H1 (cell line): ENCODE data around the gene SMIM9. TPM values are rescaled to one million over a fixed set of nuclear protein-coding genes. Genes with fewer than 3 reads are reported as not detected.

Experiments
- CTCF ChIA-PET: fragments of 300-600 bp; sonication (Branson Sonifier 250); formaldehyde crosslinking; loops from one replicate; lab custom pipeline; 2021; ENCODE audit not compliant: partially characterized antibody; lab: Charles Lee
- POLR2A ChIA-PET: fragments of 300-600 bp; sonication (Branson Sonifier 250); formaldehyde crosslinking; loops from one replicate; lab custom pipeline; 2021; ENCODE audit warnings: inconsistent platforms; ENCODE audit not compliant: partially characterized antibody; lab: Charles Lee
- DNase-seq, 2 experiments: peaks; one replicate each; pipeline versions ENCODE4 v3.0.0 to v3.0.0-alpha.2; 2010 to 2022; ENCODE audit warnings: low spot score in 2 of 2, low read depth in 1 of 2, mixed read lengths in 1 of 2
- FAIRE-seq: peaks from 2 replicates; lab custom pipeline; 2011; peaks lifted over from hg19 to GRCh38; lab: Jason Lieb, UNC
- H2AFZ ChIP-seq: 2 replicates; pipeline ENCODE4 v1.8.1; 2012; ENCODE audit warnings: low read length, inconsistent platforms
- H2AK5ac ChIP-seq: 2 replicates; pipeline ENCODE4 v1.6.1; 2013; ENCODE audit warnings: low read depth, low read length
- H2BK120ac ChIP-seq: replicated peaks from 2 replicates; pipeline ENCODE3; 2013; ENCODE audit warnings: low read depth, low read length, inconsistent platforms
- H2BK12ac ChIP-seq: 2 replicates; pipeline ENCODE4 v1.6.1; 2013; ENCODE audit warnings: low read depth, low read length
- H2BK15ac ChIP-seq: 2 replicates; pipeline ENCODE4 v1.6.1; 2013; ENCODE audit warnings: low read length
- H2BK20ac ChIP-seq: 2 replicates; pipeline ENCODE4 v1.6.1; 2013; ENCODE audit warnings: low read length
- H2BK5ac ChIP-seq: 2 replicates; pipeline ENCODE4 v1.6.1; 2013; ENCODE audit warnings: low read depth, low read length
- H3K14ac ChIP-seq: 2 replicates; pipeline ENCODE4 v1.6.1; 2013; ENCODE audit warnings: inconsistent platforms; ENCODE audit not compliant: insufficient read length
- H3K18ac ChIP-seq: 2 replicates; pipeline ENCODE4 v1.6.1; 2013; ENCODE audit warnings: low read length; ENCODE audit errors: extremely low read depth
- H3K23ac ChIP-seq: 2 replicates; pipeline ENCODE4 v1.6.1; 2013; ENCODE audit warnings: inconsistent platforms; ENCODE audit not compliant: insufficient read length
- H3K23me2 ChIP-seq: 2 replicates; pipeline ENCODE4 v1.6.1; 2013; ENCODE audit warnings: low read depth, low read length
- H3K27ac ChIP-seq: 2 replicates; pipeline ENCODE4 v1.6.1; 2011; ENCODE audit warnings: low read depth, low read length, inconsistent platforms
- H3K27me3 ChIP-seq, 4 experiments: replicated peaks in 1 of 4; 1 replicate in 1 of 4; 2 replicates in 3 of 4; pipeline versions ENCODE4 v1.6.1 to v1.8.1; 2011 to 2013; ENCODE audit warnings: low read length in 3 of 4, mild to moderate bottlenecking in 3 of 4, inconsistent platforms in 2 of 4, mixed read lengths in 2 of 4, moderate library complexity in 1 of 4; ENCODE audit not compliant: control insufficient read depth in 3 of 4, insufficient read depth in 3 of 4; ENCODE audit errors: extremely low read depth in 1 of 4
- H3K36me3 ChIP-seq, 4 experiments: 2 replicates each; pipeline versions ENCODE4 v1.6.1 to v1.8.1; 2011 to 2013; ENCODE audit warnings: mild to moderate bottlenecking in 4 of 4, low read length in 3 of 4, moderate library complexity in 2 of 4, control low read depth in 1 of 4, inconsistent platforms in 1 of 4; ENCODE audit not compliant: insufficient read depth in 4 of 4, control insufficient read depth in 2 of 4
- H3K4ac ChIP-seq: replicated peaks from 2 replicates; pipeline ENCODE3; 2013; ENCODE audit warnings: low read length, low read depth, mixed read lengths, inconsistent platforms; ENCODE audit not compliant: insufficient read length
- H3K4me1 ChIP-seq, 4 experiments: replicated peaks in 1 of 4; 1 replicate in 1 of 4; 2 replicates in 3 of 4; pipeline versions ENCODE4 v1.6.1 to v1.8.1; 2011 to 2013; ENCODE audit warnings: low read length in 3 of 4, inconsistent platforms in 2 of 4, mixed read lengths in 1 of 4; ENCODE audit not compliant: insufficient read depth in 4 of 4, control insufficient read depth in 3 of 4
- H3K4me2 ChIP-seq, 2 experiments: 2 replicates each; pipeline versions ENCODE4 v1.6.1 to v1.8.1; 2011 to 2013; ENCODE audit warnings: low read depth in 2 of 2, low read length in 2 of 2, control low read depth in 1 of 2, inconsistent platforms in 1 of 2, mild to moderate bottlenecking in 1 of 2; ENCODE audit not compliant: insufficient read depth in 1 of 2
- H3K4me3 ChIP-seq, 4 experiments: fragments of 200-600, 300-600 bp in 1 of 4; sonication (generic), shearing (Covaris generic), sonication (Bioruptor Twin) in 1 of 4; 2 replicates each; pipeline versions ENCODE4 v1.5.1 to v1.8.1; 2011 to 2016; ENCODE audit warnings: low read length in 4 of 4, low read depth in 3 of 4, control low read depth in 2 of 4, inconsistent platforms in 2 of 4, mild to moderate bottlenecking in 2 of 4, mixed read lengths in 1 of 4, moderate library complexity in 1 of 4; ENCODE audit not compliant: insufficient read depth in 2 of 4; ENCODE audit errors: extremely low read depth in 1 of 4
- H3K56ac ChIP-seq: replicated peaks from 2 replicates; pipeline ENCODE3; 2013; ENCODE audit warnings: low read depth, mild to moderate bottlenecking, mixed read lengths, low read length, inconsistent platforms; ENCODE audit not compliant: insufficient read length
- H3K79me1 ChIP-seq: 2 replicates; pipeline ENCODE4 v1.6.1; 2013; ENCODE audit warnings: low read depth, low read length, control low read depth
- H3K79me2 ChIP-seq, 2 experiments: 2 replicates each; pipeline versions ENCODE4 v1.6.1 to v1.8.1; 2012 to 2013; ENCODE audit warnings: low read length in 2 of 2, mild to moderate bottlenecking in 2 of 2, inconsistent platforms in 1 of 2; ENCODE audit not compliant: insufficient read depth in 2 of 2, control insufficient read depth in 1 of 2
- H3K9ac ChIP-seq, 4 experiments: replicated peaks in 1 of 4; 1 replicate in 1 of 4; 2 replicates in 3 of 4; pipeline versions ENCODE4 v1.6.1 to v1.8.1; 2011 to 2013; ENCODE audit warnings: low read depth in 3 of 4, low read length in 3 of 4, control low read depth in 2 of 4, mild to moderate bottlenecking in 2 of 4, moderate library complexity in 2 of 4, inconsistent platforms in 1 of 4; ENCODE audit errors: extremely low read depth in 1 of 4
- H3K9me3 ChIP-seq, 2 experiments: 2 replicates each; pipeline versions ENCODE4 v1.6.1 to v1.8.1; 2012 to 2013; ENCODE audit warnings: mild to moderate bottlenecking in 2 of 2, moderate library complexity in 2 of 2, control low read depth in 1 of 2, inconsistent platforms in 1 of 2, low read depth in 1 of 2, low read length in 1 of 2, mixed read lengths in 1 of 2; ENCODE audit not compliant: insufficient read depth in 2 of 2
- H4K20me1 ChIP-seq, 2 experiments: replicated peaks in 1 of 2; 2 replicates each; pipeline versions ENCODE3 to v1.8.1; 2011 to 2013; ENCODE audit warnings: inconsistent platforms in 2 of 2, low read length in 2 of 2, mild to moderate bottlenecking in 1 of 2; ENCODE audit not compliant: insufficient read depth in 2 of 2, control insufficient read depth in 1 of 2
- H4K5ac ChIP-seq: 2 replicates; pipeline ENCODE4 v1.6.1; 2013; ENCODE audit warnings: low read length, low read depth, mixed read lengths, inconsistent platforms; ENCODE audit not compliant: insufficient read length
- H4K8ac ChIP-seq: 2 replicates; pipeline ENCODE4 v1.8.0; 2013; ENCODE audit warnings: mild to moderate bottlenecking, moderate library complexity, low read length, inconsistent platforms; ENCODE audit not compliant: insufficient read depth; ENCODE audit errors: extremely low read depth
- H4K91ac ChIP-seq: replicated peaks from 2 replicates; pipeline ENCODE3; 2013; ENCODE audit warnings: low read length, mixed read lengths, inconsistent platforms; ENCODE audit not compliant: insufficient read length
- EP300 ChIP-seq, 2 experiments: IDR thresholded peaks; 1 replicate in 1 of 2; 2 replicates in 1 of 2; pipeline ENCODE4 v1.6.1; 2011 to 2012; ENCODE audit warnings: low read depth in 2 of 2, low read length in 2 of 2, mild to moderate bottlenecking in 2 of 2, borderline replicate concordance in 1 of 2, inconsistent platforms in 1 of 2, moderate library complexity in 1 of 2
- TCF12 ChIP-seq: IDR thresholded peaks from 2 replicates; pipeline ENCODE4 v1.6.1; 2011; ENCODE audit warnings: low read depth, mild to moderate bottlenecking, low read length
- ZNF274 ChIP-seq: IDR thresholded peaks from 2 replicates; pipeline ENCODE4 v1.7.0; 2012; ENCODE audit warnings: low read length, borderline replicate concordance; ENCODE audit errors: extremely low read depth
- WGBS, 2 experiments: shearing (Covaris generic) in 1 of 2; methylation state at CpG; one replicate each; pipeline versions ENCODE4 v1.1.6 to v1.1.7; 2013 to 2015; ENCODE audit warnings: low lambda C conversion rate in 2 of 2, mixed read lengths in 2 of 2, inconsistent platforms in 1 of 2, low coverage in 1 of 2, missing lambda C conversion rate in 1 of 2; ENCODE audit not compliant: insufficient replicate concordance in 2 of 2, insufficient coverage in 1 of 2, insufficient read length in 1 of 2; ENCODE audit errors: extremely low coverage in 1 of 2, missing lambda C conversion rate in 1 of 2; 5-methylcytosine and 5-hydroxymethylcytosine counted together
- polyA plus RNA-seq, 7 experiments: library from polyadenylated mRNA; depleted of rRNA in 3 of 7; stranded (reverse) in 5 of 7; unstranded in 2 of 7; fragments of >200 nt in 5 of 7; fragments of 200-250 nt in 2 of 7; gene quantifications; 1 replicate in 5 of 7; 2 replicates in 1 of 7; 4 replicates in 1 of 7; pipeline versions ENCODE4 v1.2.1 to v1.2.3, GENCODE V29; 2011 to 2013; ENCODE audit warnings: missing spikeins in 2 of 7, mixed read lengths in 2 of 7
- total RNA-seq: library from RNA; stranded (reverse); fragmentation: NEBNext Ultra II Directional; extraction: Animal tissue kit (Norgen Biotek cat#: 25700); gene quantifications from 2 replicates; pipeline ENCODE4 v1.2.1, GENCODE V29; 2021
- TF ChIP-seq, protein P1 (sequence below): IDR thresholded peaks from 2 replicates; pipeline ENCODE4 v1.6.1; 2012; ENCODE audit warnings: inconsistent platforms

Gene SMIM9
- total and polyA plus RNA-seq, 2 of the 8 experiments (the other 6 are each of a cell fraction or from before 2014, with no cell fraction given) = not detected

DNA sequence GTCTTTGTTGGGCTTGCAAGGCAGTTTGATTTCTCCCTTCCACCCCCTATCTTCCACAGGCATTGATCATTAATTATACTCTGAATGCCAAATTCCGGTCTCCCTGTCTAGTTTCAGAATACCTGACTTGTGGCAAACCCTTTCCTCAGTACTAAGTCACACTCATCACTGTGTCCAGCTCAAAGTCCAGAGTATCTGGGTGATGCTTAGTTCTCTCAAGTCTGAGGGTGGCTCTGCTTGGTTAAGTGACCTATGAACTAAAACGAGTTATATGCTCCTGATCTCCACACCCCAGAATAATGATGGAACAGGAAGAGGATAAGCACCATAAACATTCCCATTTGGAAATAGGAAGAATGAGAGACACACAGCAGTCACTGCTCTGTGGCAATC is 6.5 kb downstream of the SMIM9 start:
- DNase-seq (no peak), FAIRE-seq (no peak)
- Histone ChIP-seq H3K79me2 (no peaks in the 10 kb centered on the region), H4K20me1 (no peaks in the 10 kb centered on the region), H3K56ac (no peak overlapping the region), H3K36me3 (no peaks in the 10 kb centered on the region), H4K91ac (no peak overlapping the region), H3K18ac (no peak overlapping the region), H4K8ac (no peak overlapping the region), H3K79me1 (no peaks in the 10 kb centered on the region), H3K9me3 (no peaks in the 10 kb centered on the region), H2AFZ (no peak overlapping the region), H3K23me2 (no peaks in the 10 kb centered on the region), H4K5ac (no peak overlapping the region), H3K4me1 (no peaks in the 10 kb centered on the region), H3K4me2 (no peak overlapping the region), H3K4me3 (no peak overlapping the region), H2BK5ac (no peak overlapping the region), H3K27me3 (no peaks in the 10 kb centered on the region), H2AK5ac (no peak overlapping the region), H2BK12ac (no peak overlapping the region), H2BK20ac (no peak overlapping the region), H3K9ac (no peak overlapping the region), H3K27ac (no peak overlapping the region), H2BK120ac (no peak overlapping the region), H3K23ac (no peak overlapping the region), H3K14ac (no peak overlapping the region), H2BK15ac (no peak overlapping the region), H3K4ac (no peak overlapping the region)
- CTCF ChIA-PET = interaction anchor here (1.0 to 1.1 kb wide), 2 partner anchors 11 to 64 kb away, joined by 3 to 7 read pairs; no protein-coding TSS in a partner anchor
- WGBS, 2 experiments = 81% methylated on average over 2 of the region's 2 CpGs; no CpG with 5 or more reads in 1 of the 2 experiments
- POLR2A ChIA-PET = no interaction called here
- TF ChIP-seq TCF12 (no peak), ZNF274 (no peak), EP300 (IDR thresholded peaks at IDR 0.05; ENCODE audit: borderline replicate concordance in 1 of 2, low read depth in 2 of 2, low read length in 2 of 2) (no peak)
- TF ChIP-seq, protein P1, sequence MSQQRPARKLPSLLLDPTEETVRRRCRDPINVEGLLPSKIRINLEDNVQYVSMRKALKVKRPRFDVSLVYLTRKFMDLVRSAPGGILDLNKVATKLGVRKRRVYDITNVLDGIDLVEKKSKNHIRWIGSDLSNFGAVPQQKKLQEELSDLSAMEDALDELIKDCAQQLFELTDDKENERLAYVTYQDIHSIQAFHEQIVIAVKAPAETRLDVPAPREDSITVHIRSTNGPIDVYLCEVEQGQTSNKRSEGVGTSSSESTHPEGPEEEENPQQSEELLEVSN = no peak
